ENCODE measurements around the gene P3R3URF. TPM values are rescaled to one million over a fixed set of nuclear protein-coding genes. Genes with fewer than 3 reads are reported as not detected.

P3R3URF gene
- total RNA-seq, 1 donor from 2014 or later, result not detected

Small RNAs within 50 kb of the gene (small RNA-seq; reads per million reads assigned to genes)
- gene AL672043.1, result not detected

Other genes starting within 250 kb of the P3R3URF start
- gene PIK3R3, start 43.9 kb downstream of the P3R3URF start, total RNA-seq, result 13.0 TPM
- not detected for gene TSPAN1, start 1.4 kb downstream of the P3R3URF start, total RNA-seq
- gene POMGNT1, start 21.9 kb upstream of the P3R3URF start, total RNA-seq, result 23.5 TPM
- 1.6 TPM for gene LURAP1, start 26.8 kb upstream of the P3R3URF start, total RNA-seq
- 3.1 TPM for gene RAD54L, start 71.3 kb upstream of the P3R3URF start, total RNA-seq
- gene LRRC41, start 127.1 kb upstream of the P3R3URF start, total RNA-seq, result 55.8 TPM
- gene UQCRH, start 127.2 kb upstream of the P3R3URF start, total RNA-seq, result 480 TPM
- 11.5 TPM for gene NSUN4, start 164.3 kb upstream of the P3R3URF start, total RNA-seq
- 13.6 TPM for gene FAAH, start 217.8 kb upstream of the P3R3URF start, total RNA-seq